CD4-positive, CD25-positive, alpha-beta regulatory T cell (primary cell): ENCODE data around the gene PPHLN1. TPM values are rescaled to one million over a fixed set of nuclear protein-coding genes. Genes with fewer than 3 reads are reported as not detected.
A peak's percentile ranks its signal among the peaks of the same experiment; 100 is the strongest.

Source experiments
- ATAC-seq, 2 donors: fragments of 150-1000 bp; cut with Tn5 transposase; one replicate each; pipeline ENCODE4 v1.10.0; 2021; ENCODE audit warnings: low read depth in 2 of 2, moderate number of reproducible peaks in 2 of 2, moderate library complexity in 1 of 2
- DNase-seq, 3 donors: peaks; one replicate each; pipeline versions ENCODE4 v3.0.0 to v3.0.0-alpha.2; 2012 to 2022; ENCODE audit warnings: mixed read lengths in 1 of 3
- H3K27ac ChIP-seq: one replicate; pipeline ENCODE4 v1.7.0; 2013; ENCODE audit warnings: mild to moderate bottlenecking, low read length; ENCODE audit not compliant: insufficient read depth, poor library complexity, severe bottlenecking
- H3K27me3 ChIP-seq: one replicate; pipeline ENCODE4 v1.7.0; 2013; ENCODE audit warnings: low read length; ENCODE audit not compliant: control insufficient read depth, insufficient read depth
- H3K36me3 ChIP-seq: one replicate; pipeline ENCODE4 v1.7.0; 2013; ENCODE audit warnings: mild to moderate bottlenecking, low read length, moderate library complexity; ENCODE audit not compliant: control insufficient read depth, insufficient read depth
- H3K4me1 ChIP-seq: 2 replicates; pipeline ENCODE4 v1.7.0; 2013; ENCODE audit warnings: mild to moderate bottlenecking, low read length; ENCODE audit not compliant: insufficient read depth, control insufficient read depth, poor library complexity, severe bottlenecking
- H3K4me3 ChIP-seq: one replicate; pipeline ENCODE4 v1.7.0; 2013; ENCODE audit warnings: low read depth, mild to moderate bottlenecking, low read length, moderate library complexity
- H3K9me3 ChIP-seq, 2 experiments: 1 replicate in 1 of 2; 2 replicates in 1 of 2; pipeline ENCODE4 v1.7.0; 2013; ENCODE audit warnings: low read length in 2 of 2, mild to moderate bottlenecking in 1 of 2, moderate library complexity in 1 of 2; ENCODE audit not compliant: control insufficient read depth in 2 of 2
- H3K27ac Mint-ChIP-seq, 3 donors: one replicate each; pipeline ENCODE4 v1.8.0; 2020 to 2022; ENCODE audit warnings: mild to moderate bottlenecking in 3 of 3, mixed read lengths in 3 of 3, moderate library complexity in 2 of 3
- H3K27me3 Mint-ChIP-seq: one replicate; pipeline ENCODE4 v1.8.0; 2022; ENCODE audit warnings: mild to moderate bottlenecking, mixed read lengths
- H3K36me3 Mint-ChIP-seq: one replicate; pipeline ENCODE4 v1.8.0; 2020; ENCODE audit warnings: mixed read lengths
- H3K4me1 Mint-ChIP-seq, 4 donors: one replicate each; pipeline ENCODE4 v1.8.0; 2020 to 2022; ENCODE audit warnings: mixed read lengths in 4 of 4, mild to moderate bottlenecking in 1 of 4
- H3K4me3 Mint-ChIP-seq, 4 donors: one replicate each; pipeline ENCODE4 v1.8.0; 2020 to 2022; ENCODE audit warnings: mild to moderate bottlenecking in 4 of 4, mixed read lengths in 4 of 4, moderate library complexity in 3 of 4
- H3K9me3 Mint-ChIP-seq, 7 donors: one replicate each; pipeline ENCODE4 v1.8.0; 2020 to 2022; ENCODE audit warnings: mixed read lengths in 7 of 7, mild to moderate bottlenecking in 3 of 7, moderate library complexity in 2 of 7
- polyA plus RNA-seq, 4 donors: library from polyadenylated mRNA; unstranded; fragments of 300-500 nt; fragmentation: Illumina TruSeq; gene quantifications; one replicate each; pipeline ENCODE4 v1.2.3, GENCODE V29; 2021
- total RNA-seq: library from RNA; stranded (reverse); gene quantifications from one replicate; pipeline ENCODE4 v1.2.3, GENCODE V29; 2022

PPHLN1 gene
- total and polyA plus RNA-seq, 5 donors from 2014 or later, result 102 to 186 (median 178) TPM

DNA sequence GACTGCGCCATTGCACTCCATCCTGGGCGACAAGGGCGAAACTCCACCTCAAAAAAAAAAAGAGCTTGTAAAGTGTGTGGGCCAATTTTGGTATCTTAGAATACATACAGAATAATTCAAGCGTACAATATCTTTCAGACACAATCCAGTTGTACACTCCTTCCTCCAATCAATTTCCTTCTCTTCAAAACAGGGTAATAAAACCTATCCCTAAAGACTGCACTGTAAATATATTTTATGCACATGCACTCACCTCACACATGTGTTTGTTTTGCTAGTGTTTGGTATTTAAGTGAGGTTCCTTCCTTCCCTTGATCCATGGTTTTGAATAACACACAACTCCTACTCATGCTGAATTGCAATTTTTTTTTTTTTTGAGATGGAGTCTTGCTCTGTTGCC is 137.7 kb downstream of the PPHLN1 start:
- peaks cover 0 to 7% (median 3%) of the 10 kb centered on the region in 4 donors for H3K4me1 Mint-ChIP-seq
- no peaks in the 10 kb centered on the region for H3K36me3 Mint-ChIP-seq
- no peaks in the 10 kb centered on the region for H3K4me1 ChIP-seq
- H3K27me3 Mint-ChIP-seq, result peaks cover 4% of the 10 kb centered on the region
- no peak for ATAC-seq
- H3K9me3 Mint-ChIP-seq, result no peaks in the 10 kb centered on the region
- no peaks in the 10 kb centered on the region for H3K9me3 ChIP-seq
- H3K4me3 ChIP-seq, result no peak overlapping the region
- H3K36me3 ChIP-seq, result no peaks in the 10 kb centered on the region
- H3K27ac ChIP-seq, result no peak overlapping the region
- no peak overlapping the region for H3K4me3 Mint-ChIP-seq
- peaks cover 8% of the 10 kb centered on the region for H3K27me3 ChIP-seq
- DNase-seq, result no peak
- H3K27ac Mint-ChIP-seq, result no peak overlapping the region

DNA sequence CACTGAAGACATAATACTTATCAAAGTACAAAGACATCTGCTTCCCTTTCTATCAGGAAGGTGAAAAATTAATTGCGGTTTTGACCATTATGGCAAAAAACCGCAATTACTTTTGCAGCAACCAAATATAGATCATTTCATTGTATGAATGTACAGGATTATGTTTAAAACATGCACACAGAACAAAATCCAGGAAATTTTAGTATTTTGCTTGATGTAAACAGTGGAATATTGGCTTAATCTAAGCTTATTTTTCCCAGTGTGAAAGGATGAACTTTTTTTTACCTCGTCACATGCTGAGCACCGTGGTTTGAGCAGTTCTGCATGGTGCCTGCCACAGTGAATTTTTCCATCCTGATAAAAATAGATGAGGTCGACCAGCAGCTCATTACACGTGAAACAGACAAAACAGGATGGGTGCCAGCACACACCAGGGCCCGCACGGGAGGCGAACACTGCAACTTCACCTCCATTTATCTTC is 142.4 kb downstream of the PPHLN1 start:
- Histone ChIP-seq H3K4me3 (no peak overlapping the region), H3K36me3 (no peaks in the 10 kb centered on the region), H3K9me3 (no peaks in the 10 kb centered on the region), H3K4me1 (peaks cover 4% of the 10 kb centered on the region), H3K27me3 (peaks cover 20% of the 10 kb centered on the region), H3K27ac (no peak overlapping the region)
- ATAC-seq (no peak), DNase-seq (peak in 1 of 3 donors; percentile 32)
- Mint-ChIP-seq H3K4me3 (peak overlapping the region in 2 of 4 donors; percentile 9 to 52), H3K4me1 (peaks cover 0 to 15% (median 7%) of the 10 kb centered on the region in 4 donors), H3K27ac (no peak overlapping the region), H3K9me3 (peaks cover 0 to 4% (median 0%) of the 10 kb centered on the region in 7 donors), H3K27me3 (peaks cover 24% of the 10 kb centered on the region), H3K36me3 (no peaks in the 10 kb centered on the region)

DNA sequence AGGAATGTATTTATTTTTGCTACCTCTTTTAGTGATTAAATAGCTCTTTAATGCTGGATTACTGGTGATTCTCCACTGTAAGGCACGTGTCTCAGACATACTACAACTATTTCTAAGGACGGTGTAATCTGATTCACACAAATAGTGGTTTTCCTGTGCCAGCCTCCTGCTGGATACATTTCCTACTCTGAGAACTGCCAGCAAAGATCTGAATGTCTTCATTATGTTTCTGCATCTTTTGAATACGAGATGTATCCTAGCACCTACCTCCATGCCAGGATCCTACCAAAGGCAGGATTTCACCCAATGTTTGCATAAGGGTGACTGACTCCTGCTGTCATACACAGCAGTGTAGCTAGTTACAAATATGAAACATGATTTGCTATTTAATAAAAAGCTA is 143.0 kb downstream of the PPHLN1 start:
- peak overlapping the region in 1 of 3 donors; percentile 15 for H3K27ac Mint-ChIP-seq
- no peak overlapping the region for H3K27ac ChIP-seq

DNA sequence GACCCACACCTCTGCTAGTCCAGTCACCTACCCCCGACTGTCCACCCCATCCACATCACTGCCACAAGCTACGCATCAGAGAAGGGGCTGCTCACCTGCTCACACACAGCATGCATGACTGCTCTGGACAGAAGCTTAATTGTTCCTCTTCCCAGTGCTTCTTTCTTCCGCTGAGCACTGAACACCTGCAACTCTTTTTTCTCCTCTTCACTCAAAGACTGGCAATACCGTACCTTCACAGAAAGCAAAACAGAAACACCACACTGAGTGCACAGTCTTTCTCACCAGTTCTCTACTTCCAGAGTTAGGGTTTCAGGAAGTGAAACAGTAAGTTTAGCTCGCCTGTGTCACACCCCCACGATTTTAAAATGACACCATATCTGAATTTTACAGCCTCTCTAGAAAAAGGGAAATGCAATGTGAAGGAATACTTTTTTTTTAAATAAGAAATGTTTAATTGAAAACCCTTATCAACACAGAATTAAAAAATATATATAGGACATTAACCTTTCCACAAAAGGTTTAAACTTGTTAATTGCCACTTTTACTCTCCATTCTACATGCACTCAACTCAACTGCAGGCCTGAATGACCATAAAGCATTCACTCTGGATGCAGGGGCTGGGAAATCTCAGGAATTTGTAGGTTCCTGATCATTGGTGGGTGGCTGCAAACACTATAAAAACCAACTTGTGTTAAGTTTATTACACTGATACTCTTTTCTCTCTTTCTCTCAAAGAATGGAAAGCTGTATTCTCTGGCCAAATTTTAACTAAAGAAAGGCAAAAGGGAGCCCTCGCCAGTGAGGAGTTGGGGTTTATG is 143.6 kb downstream of the PPHLN1 start:
- Mint-ChIP-seq H3K27ac (peak overlapping the region in 1 of 3 donors; percentile 15), H3K27me3 (peaks cover 26% of the 10 kb centered on the region), H3K36me3 (no peaks in the 10 kb centered on the region), H3K4me3 (peak overlapping the region in 2 of 4 donors; percentile 53 to 63), H3K9me3 (peaks cover 0 to 4% (median 0%) of the 10 kb centered on the region in 7 donors), H3K4me1 (peaks cover 0 to 15% (median 7%) of the 10 kb centered on the region in 4 donors)
- Histone ChIP-seq H3K36me3 (no peaks in the 10 kb centered on the region), H3K27ac (no peak overlapping the region), H3K27me3 (peaks cover 20% of the 10 kb centered on the region), H3K9me3 (no peaks in the 10 kb centered on the region), H3K4me3 (peak overlapping the region; percentile 17), H3K4me1 (peaks cover 4% of the 10 kb centered on the region)
- DNase-seq (peak in 1 of 3 donors; percentile 57), ATAC-seq (peak; percentile 64)

More for the DNA sequence above, 143.0 kb downstream of the PPHLN1 start:
- Mint-ChIP-seq H3K36me3 (no peaks in the 10 kb centered on the region), H3K4me3 (peak overlapping the region in 2 of 4 donors; percentile 53 to 63), H3K4me1 (peaks cover 0 to 15% (median 7%) of the 10 kb centered on the region in 4 donors), H3K27me3 (peaks cover 24% of the 10 kb centered on the region), H3K9me3 (peaks cover 0 to 4% (median 0%) of the 10 kb centered on the region in 7 donors)
- DNase-seq, result no peak
- peak overlapping the region; percentile 17 for H3K4me3 ChIP-seq
- H3K4me1 ChIP-seq, result peaks cover 4% of the 10 kb centered on the region
- peak in 1 of 2 donors; percentile 21 for ATAC-seq
- H3K36me3 ChIP-seq, result no peaks in the 10 kb centered on the region
- no peaks in the 10 kb centered on the region for H3K9me3 ChIP-seq
- peaks cover 20% of the 10 kb centered on the region for H3K27me3 ChIP-seq

DNA sequence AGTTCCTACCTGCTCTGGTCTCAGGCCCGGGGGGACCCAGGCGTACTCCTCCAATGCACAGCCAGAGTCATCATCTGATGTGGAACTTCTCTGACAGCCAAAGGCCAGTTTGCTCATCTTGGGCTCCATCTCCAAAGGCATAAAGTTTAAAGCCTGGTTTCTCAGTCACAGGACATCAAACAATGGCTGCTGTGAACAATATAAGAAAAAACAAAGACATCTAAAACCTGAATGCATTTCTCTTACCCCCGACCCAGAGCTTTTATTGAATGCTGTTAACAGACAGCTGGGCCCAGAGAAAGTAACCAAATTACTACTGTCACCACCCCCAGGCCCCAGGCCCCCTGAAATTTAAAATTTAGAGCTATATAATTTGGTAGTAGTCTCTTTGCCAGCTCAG is 146.4 kb downstream of the PPHLN1 start:
- Mint-ChIP-seq H3K4me3 (no peak overlapping the region), H3K36me3 (no peaks in the 10 kb centered on the region), H3K9me3 (peaks cover 0 to 4% (median 0%) of the 10 kb centered on the region in 7 donors), H3K4me1 (peaks cover 0 to 14% (median 6%) of the 10 kb centered on the region in 4 donors), H3K27ac (no peak overlapping the region), H3K27me3 (peaks cover 38% of the 10 kb centered on the region)
- Histone ChIP-seq H3K27ac (no peak overlapping the region), H3K4me1 (peaks cover 4% of the 10 kb centered on the region), H3K27me3 (peaks cover 17% of the 10 kb centered on the region), H3K36me3 (no peaks in the 10 kb centered on the region), H3K4me3 (no peak overlapping the region), H3K9me3 (no peaks in the 10 kb centered on the region)
- ATAC-seq (no peak), DNase-seq (no peak)

DNA sequence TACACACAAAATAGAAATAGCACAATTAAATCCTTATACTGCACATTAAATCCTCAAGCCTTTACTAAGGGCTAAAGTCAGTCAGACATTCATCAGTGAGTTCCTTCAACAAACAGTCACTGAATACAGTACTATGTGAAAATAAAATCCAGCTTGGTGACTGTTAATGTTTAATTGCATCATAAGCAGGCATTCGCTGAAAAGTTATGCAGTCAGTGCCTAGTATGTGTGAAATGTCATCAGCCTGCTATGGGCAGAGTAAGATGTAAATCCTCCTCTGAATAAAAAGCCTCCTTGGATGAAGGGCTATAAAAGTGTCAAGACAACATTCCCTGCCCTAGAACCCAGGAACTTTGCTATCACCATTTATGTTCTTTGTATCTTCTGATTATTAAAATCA is 147.2 kb downstream of the PPHLN1 start:
- Mint-ChIP-seq H3K27me3 (peaks cover 42% of the 10 kb centered on the region), H3K36me3 (no peaks in the 10 kb centered on the region), H3K4me3 (no peak overlapping the region), H3K9me3 (peaks cover 0 to 7% (median 0%) of the 10 kb centered on the region in 7 donors), H3K4me1 (peaks cover 0 to 14% (median 6%) of the 10 kb centered on the region in 4 donors), H3K27ac (no peak overlapping the region)
- Histone ChIP-seq H3K9me3 (no peaks in the 10 kb centered on the region), H3K4me3 (no peak overlapping the region), H3K27me3 (peaks cover 17% of the 10 kb centered on the region), H3K36me3 (no peaks in the 10 kb centered on the region), H3K4me1 (peaks cover 4% of the 10 kb centered on the region), H3K27ac (no peak overlapping the region)
- ATAC-seq, result no peak
- no peak for DNase-seq

DNA sequence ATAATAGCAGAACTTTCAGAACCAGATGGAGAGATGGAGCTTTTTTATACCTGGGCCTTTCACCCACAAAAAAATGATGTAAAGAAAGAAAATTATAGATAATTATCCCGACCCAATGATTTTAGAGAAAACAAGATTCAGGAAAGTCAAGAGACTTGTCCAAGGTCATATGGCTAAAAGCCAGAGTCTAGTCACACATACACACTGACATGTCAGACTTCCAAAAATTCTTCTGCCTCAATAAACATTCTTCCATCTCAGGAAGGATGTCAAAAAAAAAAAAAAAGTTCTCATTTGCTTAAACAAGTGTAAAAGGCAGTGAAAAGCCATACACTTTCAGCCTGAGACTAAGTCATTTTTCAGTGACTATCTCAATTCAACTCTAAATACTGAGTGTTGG is 147.6 kb downstream of the PPHLN1 start:
- no peak overlapping the region for H3K27ac Mint-ChIP-seq
- peaks cover 44% of the 10 kb centered on the region for H3K27me3 Mint-ChIP-seq
- no peak overlapping the region for H3K4me3 Mint-ChIP-seq

More for the DNA sequence above, 147.6 kb downstream of the PPHLN1 start:
- H3K4me3 ChIP-seq, result no peak overlapping the region
- peaks cover 14% of the 10 kb centered on the region for H3K27me3 ChIP-seq
- H3K9me3 Mint-ChIP-seq, result peaks cover 0 to 7% (median 0%) of the 10 kb centered on the region in 7 donors
- no peak overlapping the region for H3K27ac ChIP-seq
- ATAC-seq (no peak), DNase-seq (no peak)
- no peaks in the 10 kb centered on the region for H3K9me3 ChIP-seq
- H3K4me1 Mint-ChIP-seq, result peaks cover 0 to 10% (median 5%) of the 10 kb centered on the region in 4 donors
- H3K36me3 ChIP-seq, result no peaks in the 10 kb centered on the region
- peaks cover 4% of the 10 kb centered on the region for H3K4me1 ChIP-seq
- no peaks in the 10 kb centered on the region for H3K36me3 Mint-ChIP-seq
